Erythroblast (primary cell): ENCODE measurements around the gene ADAMTSL2.

Experiments
- GATA1 ChIP-seq: IDR thresholded peaks from 2 replicates; pipeline ENCODE4 v1.6.1; 2011; ENCODE audit warnings: low read depth, mild to moderate bottlenecking, control low read depth, low read length, moderate library complexity
- POLR2A ChIP-seq: IDR thresholded peaks from 2 replicates; pipeline ENCODE4 v1.6.1; 2011; ENCODE audit warnings: mild to moderate bottlenecking, low read length

DNA sequence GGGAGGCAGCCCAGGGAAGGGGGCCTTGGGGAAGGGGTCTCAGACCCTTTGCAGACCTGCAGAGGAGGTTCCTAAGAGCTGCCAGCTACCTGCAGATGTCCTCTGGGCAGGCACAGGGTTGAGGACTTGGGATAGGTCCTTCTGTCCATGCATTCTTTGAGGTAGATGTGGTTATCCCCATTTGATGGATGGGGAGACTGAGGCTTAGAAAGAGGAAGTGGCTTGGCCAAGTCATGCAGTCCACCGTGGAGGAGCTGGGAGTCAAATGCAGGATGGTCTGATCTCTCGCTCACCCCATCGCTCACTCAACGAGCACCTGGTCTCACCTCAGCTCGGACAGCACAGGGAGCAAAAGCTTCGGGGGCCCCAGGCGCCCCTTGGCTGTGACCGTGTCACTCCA, 20.2 kb downstream of the ADAMTSL2 start:
- no peak for TF ChIP-seq POLR2A
- TF ChIP-seq GATA1: no peak
